Heart left ventricle (tissue), 13 donors: Measurements from ENCODE around the gene ST3GAL4.

Source experiments
- CTCF ChIP-seq, 12 donors: fragments of 200-600 bp; sonication (generic) in 4 of 12; IDR thresholded peaks; one replicate each; pipeline versions ENCODE4 v1.5.0 to v1.8.0; 2018 to 2022; ENCODE audit warnings: antibody characterized with exemption in 12 of 12, mild to moderate bottlenecking in 5 of 12
- POLR2A ChIP-seq, 2 donors: fragments of 450-650 bp; IDR thresholded peaks; one replicate each; pipeline ENCODE4 v1.6.1; 2017; ENCODE audit warnings: antibody characterized with exemption in 2 of 2, mild to moderate bottlenecking in 2 of 2, moderate library complexity in 2 of 2
- donor health status: ischemic (EF 13 %, LVEDD 7.1; RV severe dilation, severe dysfunction).
- donor health status: DM: no; HTN: yes; CAD: no.
- donor health status: DM: no; HTN: no; CAD: no.
- donor health status: ischemic (EF 25% LVEDD 6.9; RV normal size, moderate dysfunction).
- donor health status: ischemic (EF 25% LVEDD 5.7; RV mildly dilated, moderate dysfunction).
- donor health status: ischemic (EF 35%, LVEDD 5.7; RV mildly dilated, moderate dysfunction).
- donor health status: nonischemic (EF 11% LVEDD 7.7; RV severe dilation, severe dysfunction).
- donor health status: DM: yes; HTN: yes; CAD: no.
- donor health status: PGD.
- donor health status: ischemic (EF 29% LVEDD 5.4; RV normal size, mild dysfunction).
- donor health status: nonischemic (EF 23%, LVEDD 6.1; RV moderate dilation, normal function).

DNA sequence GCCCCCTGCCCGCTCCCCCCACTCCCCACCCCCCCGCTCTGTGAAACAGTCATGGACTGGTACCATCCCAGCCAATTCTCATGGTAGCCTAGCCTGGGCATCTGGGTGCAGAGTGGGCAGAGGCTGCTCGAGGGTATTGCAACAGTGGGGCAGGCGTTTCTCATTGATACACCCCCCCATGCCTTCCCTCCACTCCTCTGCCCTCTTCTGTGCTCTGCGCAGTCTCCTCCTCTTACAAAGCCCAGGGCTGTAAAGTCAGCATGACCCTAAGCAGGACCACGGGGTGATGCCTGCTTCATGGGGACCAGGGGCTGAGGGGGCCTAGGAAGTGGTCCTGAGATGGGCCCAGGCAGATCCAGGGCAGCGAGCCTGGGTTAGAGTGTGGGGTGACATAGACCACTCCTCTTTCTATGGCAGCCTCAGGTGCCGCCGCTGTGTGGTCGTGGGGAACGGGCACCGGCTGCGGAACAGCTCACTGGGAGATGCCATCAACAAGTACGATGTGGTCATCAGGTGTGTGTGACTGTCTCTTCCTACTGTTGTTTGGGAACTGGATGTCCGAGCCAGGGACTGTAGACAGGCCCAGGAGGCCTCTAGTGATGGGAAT is 52.3 kb downstream of the ST3GAL4 start:
- TF ChIP-seq CTCF (IDR thresholded peaks at IDR 0.05) (no peak), POLR2A (IDR thresholded peaks at IDR 0.05) (no peak)
